Stomach (tissue), 9 donors: ENCODE results near the gene PTPRN. TPM values are rescaled to one million over a fixed set of nuclear protein-coding genes. Genes with fewer than 3 reads are reported as not detected.
"Not testable (repeated sequence)": the region's sequence is repeated elsewhere in the genome, so short reads cannot be mapped to it uniquely, and the experiment has no call there.

ENCODE experiments used
- DNase-seq, 2 donors: peaks; one replicate each; pipeline versions ENCODE4 v3.0.0 to v3.0.0-alpha.2; 2013 to 2019
- H3K27ac ChIP-seq, 5 donors: fragments of 200-600 bp in 4 of 5; sonication (generic) in 4 of 5; one replicate each; pipeline ENCODE4 v1.5.1; 2013 to 2019; ENCODE audit warnings: mild to moderate bottlenecking in 1 of 5, moderate library complexity in 1 of 5
- H3K27me3 ChIP-seq, 3 donors: fragments of 200-600 bp; sonication (generic); one replicate each; pipeline ENCODE4 v1.5.1; 2017 to 2019; ENCODE audit warnings: mixed run types in 1 of 3
- H3K36me3 ChIP-seq, 4 donors: fragments of 200-600 bp; sonication (generic); 1 replicate in 3 of 4; 2 replicates in 1 of 4; pipeline ENCODE4 v1.5.1; 2016 to 2019
- H3K4me1 ChIP-seq, 4 donors: fragments of 200-600 bp; sonication (generic); one replicate each; pipeline ENCODE4 v1.5.1; 2016 to 2019
- H3K4me3 ChIP-seq, 4 donors: fragments of 200-600 bp; sonication (generic) in 3 of 4; one replicate each; pipeline ENCODE4 v1.5.1; 2016 to 2019; ENCODE audit warnings: mild to moderate bottlenecking in 1 of 4
- H3K9me3 ChIP-seq, 4 donors: fragments of 200-600 bp; sonication (generic); one replicate each; pipeline ENCODE4 v1.5.1; 2016 to 2019
- CTCF ChIP-seq, 7 experiments: fragments of 450-650 bp in 4 of 7; fragments of 200-600 bp in 3 of 7; sonication (generic) in 3 of 7; IDR thresholded peaks; one replicate each; pipeline ENCODE4 v1.5.1; 2016 to 2019; ENCODE audit warnings: antibody characterized with exemption in 7 of 7, control low read depth in 2 of 7, mild to moderate bottlenecking in 1 of 7
- EP300 ChIP-seq: sonication (generic); formaldehyde crosslinking; IDR thresholded peaks from one replicate; pipeline ENCODE4 v1.6.1; 2017; ENCODE audit warnings: antibody characterized with exemption
- POLR2A ChIP-seq, 4 donors: fragments of 450-650 bp; IDR thresholded peaks; one replicate each; pipeline ENCODE4 v1.6.1; 2016; ENCODE audit warnings: antibody characterized with exemption in 4 of 4, control low read depth in 2 of 4, mild to moderate bottlenecking in 1 of 4, moderate library complexity in 1 of 4
- POLR2AphosphoS5 ChIP-seq, 3 donors: sonication (generic); formaldehyde crosslinking; IDR thresholded peaks; one replicate each; pipeline ENCODE4 v1.6.1; 2016; ENCODE audit warnings: antibody characterized with exemption in 3 of 3
- WGBS, 5 donors: extraction: QIAGEN DNeasy Blood & Tissue Kit in 3 of 5; methylation state at CpG; one replicate each; pipeline versions ENCODE4 v1.1.5 to v1.1.7; 2013 to 2018; 5-methylcytosine and 5-hydroxymethylcytosine counted together
- intact Hi-C: fragments of 100-400 bp; cut with DNase I; formaldehyde crosslinking; loops from one replicate; pipeline ENCODE4 v1.15.1; 2023; ENCODE audit warnings: low total_unique reads
- polyA plus RNA-seq, 3 donors: library from polyadenylated mRNA; stranded (reverse); fragments of 200-250 nt; gene quantifications; one replicate each; pipeline ENCODE4 v1.2.3, GENCODE V29; 2013
- total RNA-seq, 5 donors: library from RNA; depleted of rRNA; stranded (reverse); fragments of >200 nt; gene quantifications; one replicate each; pipeline versions ENCODE4 v1.1.0 to v1.2.3, GENCODE V29; 2014 to 2016
- donor health status: healthy with polysubstance abuse.
- donor health status: Bipolar disorder and iron deficiency.
- donor health status: healthy.

The PTPRN gene
- total and polyA plus RNA-seq, 8 donors, result 1.1 to 11.3 (median 3.6) TPM; not detected in 1

- H3K27me3 ChIP-seq, result peaks cover 0 to 79% (median 33%) of the 10 kb centered on the region in 3 donors
Observed at GRCh38 chr2:219323434-219323833, 14.2 kb upstream of the PTPRN start.

GRCh38 chr2:219314804-219315468, 5.7 kb upstream of the PTPRN start:
- no peak overlapping the region for H3K27ac ChIP-seq
- no peak for DNase-seq
- H3K4me3 ChIP-seq, result no peak overlapping the region
- intact Hi-C loops, result no loop called here
- H3K36me3 ChIP-seq, result no peaks in the 10 kb centered on the region
- WGBS, 5 donors, result 88 to 94% (median 93%) methylated on average over 16 of the region's 16 CpGs
- TF ChIP-seq POLR2AphosphoS5 (IDR thresholded peaks at IDR 0.05) (no peak), CTCF (IDR thresholded peaks at IDR 0.05) (no peak), POLR2A (IDR thresholded peaks at IDR 0.05) (no peak), EP300 (no peak)
- no peaks in the 10 kb centered on the region for H3K4me1 ChIP-seq
- H3K27me3 ChIP-seq, result peaks cover 0 to 48% (median 4%) of the 10 kb centered on the region in 3 donors
- no peaks in the 10 kb centered on the region for H3K9me3 ChIP-seq

More at GRCh38 chr2:219323434-219323833, 14.2 kb upstream of the PTPRN start:
- no peak for DNase-seq
- Histone ChIP-seq H3K4me1 (no peaks in the 10 kb centered on the region), H3K36me3 (no peaks in the 10 kb centered on the region), H3K4me3 (no peak overlapping the region), H3K9me3 (no peaks in the 10 kb centered on the region), H3K27ac (no peak overlapping the region)
- 62 to 73% (median 71%) methylated on average over 4 of the region's 4 CpGs for WGBS, 5 donors
- intact Hi-C loops, result no loop called here
- TF ChIP-seq POLR2AphosphoS5 (IDR thresholded peaks at IDR 0.05) (no peak), CTCF (IDR thresholded peaks at IDR 0.05) (no peak), POLR2A (IDR thresholded peaks at IDR 0.05) (no peak), EP300 (no peak)

GRCh38 chr2:219312683-219313263, 3.6 kb upstream of the PTPRN start:
- H3K27ac ChIP-seq, H3K9me3 ChIP-seq, DNase-seq, H3K4me3 ChIP-seq, H3K36me3 ChIP-seq, intact Hi-C loops: not testable (repeated sequence)
- peaks cover 8 to 53% (median 26%) of the 10 kb centered on the region in 3 donors for H3K27me3 ChIP-seq
- H3K4me1 ChIP-seq, result peaks cover 0 to 16% (median 8%) of the 10 kb centered on the region in 4 donors
- 86 to 94% (median 91%) methylated on average over 28 to 48 of the region's 49 CpGs for WGBS, 5 donors

DNA sequence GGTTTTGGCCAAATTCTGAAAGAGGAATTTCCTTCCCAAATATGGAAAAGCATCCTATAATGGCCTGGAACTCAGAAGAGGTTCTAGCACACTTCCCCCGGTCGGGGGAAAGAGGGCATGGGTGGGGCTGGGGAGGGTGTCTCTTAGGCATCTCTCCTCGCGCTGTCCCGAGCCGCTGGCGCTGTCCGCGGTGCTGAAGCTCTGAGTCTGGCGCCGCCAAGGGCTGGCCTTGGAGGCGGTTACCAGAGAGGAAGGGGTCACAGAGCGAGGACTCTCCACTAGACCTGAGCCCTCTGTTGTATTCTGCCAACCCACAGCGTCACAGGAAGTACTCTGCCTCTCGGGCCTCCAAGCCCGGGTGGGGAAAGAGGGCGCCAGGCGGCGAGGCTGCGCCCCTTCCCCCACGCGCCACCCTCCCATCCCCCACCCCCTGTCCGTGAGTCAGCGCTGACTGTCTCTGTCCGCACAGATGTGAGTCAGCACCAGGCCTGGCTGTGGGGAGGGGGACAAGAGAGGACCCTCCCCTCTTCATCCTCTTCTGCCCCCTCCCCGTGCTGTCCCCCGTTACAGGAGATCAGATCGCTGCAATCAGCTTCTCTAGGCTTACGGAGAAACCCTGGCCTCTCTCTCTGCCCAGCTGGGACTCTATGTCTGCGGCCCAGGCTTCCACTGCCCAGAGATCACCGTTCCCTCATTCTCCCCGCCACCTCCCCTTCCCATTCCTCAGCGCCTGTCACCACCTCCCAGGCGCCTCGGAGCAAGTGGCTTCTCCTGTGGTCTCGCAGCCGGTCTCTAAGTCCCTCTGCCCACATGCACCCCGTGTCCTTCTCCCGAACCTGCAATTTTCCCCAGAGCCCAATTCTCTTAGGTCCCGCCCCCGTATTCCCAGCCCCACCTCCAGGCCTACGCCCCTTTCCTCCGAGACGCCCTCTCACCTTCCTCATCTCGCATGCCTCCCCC, 779 bp downstream of the PTPRN start:
- peaks cover 0 to 16% (median 8%) of the 10 kb centered on the region in 4 donors for H3K4me1 ChIP-seq
- 5 to 8% (median 7%) methylated on average over 40 to 45 of the region's 45 CpGs for WGBS, 5 donors
- peaks cover 0 to 5% (median 0%) of the 10 kb centered on the region in 4 donors for H3K9me3 ChIP-seq
- no peaks in the 10 kb centered on the region for H3K36me3 ChIP-seq
- DNase-seq, result peak; percentile 52 to 88
- peaks cover 8 to 87% (median 32%) of the 10 kb centered on the region in 3 donors for H3K27me3 ChIP-seq
- TF ChIP-seq EP300 (no peak), POLR2AphosphoS5 (IDR thresholded peaks at IDR 0.05) (no peak), CTCF (IDR thresholded peaks at IDR 0.05) (no peak), POLR2A (IDR thresholded peaks at IDR 0.05) (no peak)
- intact Hi-C loops, result loop anchor here (10.0 kb wide), 1 partner anchor 284 kb away; no protein-coding TSS in a partner anchor
- peak overlapping the region in 1 of 4 donors; percentile 9 for H3K4me3 ChIP-seq
- H3K27ac ChIP-seq, result peak overlapping the region in 2 of 5 donors; percentile 17 to 37
